ENCODE measurements around the gene DPM1. TPM values are rescaled to one million over a fixed set of nuclear protein-coding genes. Genes with fewer than 3 reads are reported as not detected.

Gene DPM1
- polyA plus RNA-seq, 1 donor from 2014 or later: 137 TPM

DNA sequence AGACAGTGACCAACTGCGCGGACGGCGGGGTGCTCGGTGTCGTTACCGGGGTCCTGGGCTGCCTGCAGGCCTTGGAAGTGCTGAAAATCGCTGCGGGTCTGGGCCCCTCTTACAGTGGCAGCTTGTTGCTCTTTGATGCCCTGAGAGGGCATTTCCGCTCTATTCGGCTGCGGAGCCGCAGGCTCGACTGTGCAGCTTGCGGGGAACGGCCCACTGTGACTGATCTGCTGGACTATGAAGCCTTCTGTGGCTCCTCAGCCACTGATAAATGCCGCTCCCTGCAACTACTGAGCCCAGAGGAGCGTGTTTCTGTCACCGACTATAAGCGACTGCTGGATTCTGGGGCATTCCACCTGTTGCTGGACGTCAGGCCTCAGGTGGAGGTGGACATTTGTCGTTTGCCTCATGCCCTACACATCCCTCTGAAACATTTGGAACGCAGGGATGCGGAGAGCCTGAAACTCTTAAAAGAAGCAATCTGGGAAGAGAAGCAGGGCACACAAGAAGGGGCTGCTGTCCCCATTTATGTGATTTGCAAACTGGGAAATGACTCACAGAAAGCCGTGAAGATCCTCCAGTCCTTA is 1.3 kb upstream of the DPM1 start:
- peaks cover 53% of the 10 kb centered on the region for H3K79me2 ChIP-seq (replicated peaks; ENCODE audit: insufficient read depth, low read length)
- H3K9me3 ChIP-seq (ENCODE audit: low read length): no peaks in the 10 kb centered on the region
- no peaks in the 10 kb centered on the region for H4K20me1 ChIP-seq (ENCODE audit: insufficient read depth)
- peak overlapping the region; percentile 84 for H3K4me3 ChIP-seq (ENCODE audit: low read length)
- H3K9ac ChIP-seq (ENCODE audit: low read length): peak overlapping the region; percentile 84
- no peaks in the 10 kb centered on the region for H3K36me3 ChIP-seq (ENCODE audit: insufficient read depth, low read length)
- no peaks in the 10 kb centered on the region for H3F3A ChIP-seq (ENCODE audit: insufficient read depth, low read length, poor library complexity, severe bottlenecking)
- H3K9me2 ChIP-seq (ENCODE audit: insufficient read depth, low read length): no peaks in the 10 kb centered on the region
- H2AFZ ChIP-seq (ENCODE audit: low read depth, low read length): no peak overlapping the region
- H3K27ac ChIP-seq (ENCODE audit: low read length): peak overlapping the region; percentile 83
- TF ChIP-seq RAD21 (conservative IDR thresholded peaks at IDR 0.05) (no peak), SMC3 (conservative IDR thresholded peaks at IDR 0.05; ENCODE audit: poor library complexity) (no peak), MXI1 (conservative IDR thresholded peaks at IDR 0.05; ENCODE audit: poor library complexity, severe bottlenecking) (no peak), TAF1 (IDR thresholded peaks at IDR 0.05; ENCODE audit: low read depth) (no peak), EZH2 (IDR thresholded peaks at IDR 0.05; ENCODE audit: borderline replicate concordance, insufficient read depth, low read length, poor library complexity, severe bottlenecking) (no peak), POLR2AphosphoS5 (IDR thresholded peaks at IDR 0.05) (no peak), EP300 (conservative IDR thresholded peaks at IDR 0.05; ENCODE audit: poor library complexity, severe bottlenecking) (no peak)
- TF ChIP-seq, protein P1, sequence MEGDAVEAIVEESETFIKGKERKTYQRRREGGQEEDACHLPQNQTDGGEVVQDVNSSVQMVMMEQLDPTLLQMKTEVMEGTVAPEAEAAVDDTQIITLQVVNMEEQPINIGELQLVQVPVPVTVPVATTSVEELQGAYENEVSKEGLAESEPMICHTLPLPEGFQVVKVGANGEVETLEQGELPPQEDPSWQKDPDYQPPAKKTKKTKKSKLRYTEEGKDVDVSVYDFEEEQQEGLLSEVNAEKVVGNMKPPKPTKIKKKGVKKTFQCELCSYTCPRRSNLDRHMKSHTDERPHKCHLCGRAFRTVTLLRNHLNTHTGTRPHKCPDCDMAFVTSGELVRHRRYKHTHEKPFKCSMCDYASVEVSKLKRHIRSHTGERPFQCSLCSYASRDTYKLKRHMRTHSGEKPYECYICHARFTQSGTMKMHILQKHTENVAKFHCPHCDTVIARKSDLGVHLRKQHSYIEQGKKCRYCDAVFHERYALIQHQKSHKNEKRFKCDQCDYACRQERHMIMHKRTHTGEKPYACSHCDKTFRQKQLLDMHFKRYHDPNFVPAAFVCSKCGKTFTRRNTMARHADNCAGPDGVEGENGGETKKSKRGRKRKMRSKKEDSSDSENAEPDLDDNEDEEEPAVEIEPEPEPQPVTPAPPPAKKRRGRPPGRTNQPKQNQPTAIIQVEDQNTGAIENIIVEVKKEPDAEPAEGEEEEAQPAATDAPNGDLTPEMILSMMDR (IDR thresholded peaks at IDR 0.05; ENCODE audit: poor library complexity, severe bottlenecking): no peak
- TF ChIP-seq, protein P2, sequence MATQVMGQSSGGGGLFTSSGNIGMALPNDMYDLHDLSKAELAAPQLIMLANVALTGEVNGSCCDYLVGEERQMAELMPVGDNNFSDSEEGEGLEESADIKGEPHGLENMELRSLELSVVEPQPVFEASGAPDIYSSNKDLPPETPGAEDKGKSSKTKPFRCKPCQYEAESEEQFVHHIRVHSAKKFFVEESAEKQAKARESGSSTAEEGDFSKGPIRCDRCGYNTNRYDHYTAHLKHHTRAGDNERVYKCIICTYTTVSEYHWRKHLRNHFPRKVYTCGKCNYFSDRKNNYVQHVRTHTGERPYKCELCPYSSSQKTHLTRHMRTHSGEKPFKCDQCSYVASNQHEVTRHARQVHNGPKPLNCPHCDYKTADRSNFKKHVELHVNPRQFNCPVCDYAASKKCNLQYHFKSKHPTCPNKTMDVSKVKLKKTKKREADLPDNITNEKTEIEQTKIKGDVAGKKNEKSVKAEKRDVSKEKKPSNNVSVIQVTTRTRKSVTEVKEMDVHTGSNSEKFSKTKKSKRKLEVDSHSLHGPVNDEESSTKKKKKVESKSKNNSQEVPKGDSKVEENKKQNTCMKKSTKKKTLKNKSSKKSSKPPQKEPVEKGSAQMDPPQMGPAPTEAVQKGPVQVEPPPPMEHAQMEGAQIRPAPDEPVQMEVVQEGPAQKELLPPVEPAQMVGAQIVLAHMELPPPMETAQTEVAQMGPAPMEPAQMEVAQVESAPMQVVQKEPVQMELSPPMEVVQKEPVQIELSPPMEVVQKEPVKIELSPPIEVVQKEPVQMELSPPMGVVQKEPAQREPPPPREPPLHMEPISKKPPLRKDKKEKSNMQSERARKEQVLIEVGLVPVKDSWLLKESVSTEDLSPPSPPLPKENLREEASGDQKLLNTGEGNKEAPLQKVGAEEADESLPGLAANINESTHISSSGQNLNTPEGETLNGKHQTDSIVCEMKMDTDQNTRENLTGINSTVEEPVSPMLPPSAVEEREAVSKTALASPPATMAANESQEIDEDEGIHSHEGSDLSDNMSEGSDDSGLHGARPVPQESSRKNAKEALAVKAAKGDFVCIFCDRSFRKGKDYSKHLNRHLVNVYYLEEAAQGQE (IDR thresholded peaks at IDR 0.05; ENCODE audit: borderline replicate concordance): no peak
- peak overlapping the region; percentile 79 for H3K4me2 ChIP-seq (ENCODE audit: low read length)
- H3K27me3 ChIP-seq (ENCODE audit: insufficient read depth, low read depth, low read length): no peaks in the 10 kb centered on the region

DNA sequence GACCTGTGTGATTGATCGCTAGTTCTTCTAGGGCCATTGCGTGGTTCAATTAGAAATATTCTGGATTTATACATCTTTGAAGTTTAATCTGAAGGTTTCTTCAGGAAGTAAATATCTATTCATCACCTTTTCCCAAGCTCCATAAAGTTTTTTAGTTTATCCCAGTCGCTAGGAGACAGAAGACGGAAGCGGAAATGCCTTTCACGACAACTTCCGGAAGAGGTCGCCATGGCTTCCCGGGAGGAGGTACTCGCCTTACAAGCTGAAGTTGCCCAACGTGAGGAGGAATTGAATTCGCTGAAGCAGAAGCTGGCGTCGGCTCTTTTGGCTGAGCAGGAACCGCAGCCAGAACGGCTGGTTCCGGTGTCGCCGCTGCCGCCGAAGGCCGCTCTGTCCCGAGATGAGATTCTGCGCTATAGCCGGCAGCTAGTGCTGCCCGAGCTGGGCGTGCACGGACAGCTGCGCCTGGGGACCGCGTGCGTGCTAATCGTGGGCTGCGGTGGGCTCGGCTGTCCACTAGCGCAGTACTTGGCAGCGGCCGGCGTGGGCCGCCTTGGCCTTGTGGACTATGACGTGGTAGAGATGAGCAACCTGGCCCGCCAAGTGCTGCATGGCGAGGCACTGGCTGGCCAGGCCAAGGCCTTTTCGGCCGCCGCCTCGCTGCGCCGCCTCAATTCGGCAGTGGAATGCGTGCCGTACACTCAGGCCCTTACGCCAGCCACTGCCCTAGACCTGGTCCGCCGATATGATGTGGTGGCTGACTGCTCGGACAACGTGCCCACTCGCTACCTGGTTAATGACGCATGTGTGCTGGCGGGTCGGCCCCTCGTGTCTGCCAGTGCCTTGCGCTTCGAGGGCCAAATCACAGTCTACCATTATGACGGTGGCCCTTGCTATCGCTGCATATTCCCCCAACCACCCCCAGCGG is 547 bp upstream of the DPM1 start, which contains the start of gene MOCS3:
Gene MOCS3 (plus strand): TSS at position 204 of the 928 bp plus-strand sequence. CDS start 25 bp downstream, at position 229.
- peak within 1 kb of the TSS; percentile 79 for H3K4me2 ChIP-seq (ENCODE audit: low read length)
- peak within 1 kb of the TSS; percentile 84 for H3K9ac ChIP-seq (ENCODE audit: low read length)
- H3K9me3 ChIP-seq (ENCODE audit: low read length): no peaks in the 10 kb centered on the region
- TF ChIP-seq TAF1 (IDR thresholded peaks at IDR 0.05; ENCODE audit: low read depth) (no peak), RAD21 (conservative IDR thresholded peaks at IDR 0.05) (peak; percentile 6), MXI1 (conservative IDR thresholded peaks at IDR 0.05; ENCODE audit: poor library complexity, severe bottlenecking) (peak; percentile 91), EP300 (conservative IDR thresholded peaks at IDR 0.05; ENCODE audit: poor library complexity, severe bottlenecking) (no peak), EZH2 (IDR thresholded peaks at IDR 0.05; ENCODE audit: borderline replicate concordance, insufficient read depth, low read length, poor library complexity, severe bottlenecking) (no peak), SMC3 (conservative IDR thresholded peaks at IDR 0.05; ENCODE audit: poor library complexity) (no peak), POLR2AphosphoS5 (IDR thresholded peaks at IDR 0.05) (peak; percentile 60)
- TF ChIP-seq, protein P1 (IDR thresholded peaks at IDR 0.05; ENCODE audit: poor library complexity, severe bottlenecking): no peak
- TF ChIP-seq, protein P2 (IDR thresholded peaks at IDR 0.05; ENCODE audit: borderline replicate concordance): no peak
- H2AFZ ChIP-seq (ENCODE audit: low read depth, low read length): peak within 1 kb of the TSS; percentile 81
- no peaks in the 10 kb centered on the region for H3K27me3 ChIP-seq (ENCODE audit: insufficient read depth, low read depth, low read length)
- no peaks in the 10 kb centered on the region for H3F3A ChIP-seq (ENCODE audit: insufficient read depth, low read length, poor library complexity, severe bottlenecking)
- H3K4me3 ChIP-seq (ENCODE audit: low read length): peak within 1 kb of the TSS; percentile 84
- H3K27ac ChIP-seq (ENCODE audit: low read length): peak within 1 kb of the TSS; percentile 83
- H3K79me2 ChIP-seq (replicated peaks; ENCODE audit: insufficient read depth, low read length): peaks cover 60% of the 10 kb centered on the region
- no peaks in the 10 kb centered on the region for H3K9me2 ChIP-seq (ENCODE audit: insufficient read depth, low read length)
- no peaks in the 10 kb centered on the region for H4K20me1 ChIP-seq (ENCODE audit: insufficient read depth)
- no peaks in the 10 kb centered on the region for H3K36me3 ChIP-seq (ENCODE audit: insufficient read depth, low read length)
